ENCODE results near the gene KRTAP5-3.
"Not testable (repeated sequence)": the region's sequence is repeated elsewhere in the genome, so short reads cannot be mapped to it uniquely, and the experiment has no call there.

Gene KRTAP5-3, protein sequence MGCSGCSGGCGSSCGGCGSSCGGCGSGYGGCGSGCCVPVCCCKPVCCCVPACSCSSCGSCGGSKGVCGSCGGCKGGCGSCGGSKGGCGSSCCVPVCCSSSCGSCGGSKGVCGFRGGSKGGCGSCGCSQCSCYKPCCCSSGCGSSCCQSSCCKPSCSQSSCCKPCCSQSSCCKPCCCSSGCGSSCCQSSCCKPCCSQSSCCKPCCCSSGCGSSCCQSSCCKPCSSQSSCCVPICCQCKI

DNA sequence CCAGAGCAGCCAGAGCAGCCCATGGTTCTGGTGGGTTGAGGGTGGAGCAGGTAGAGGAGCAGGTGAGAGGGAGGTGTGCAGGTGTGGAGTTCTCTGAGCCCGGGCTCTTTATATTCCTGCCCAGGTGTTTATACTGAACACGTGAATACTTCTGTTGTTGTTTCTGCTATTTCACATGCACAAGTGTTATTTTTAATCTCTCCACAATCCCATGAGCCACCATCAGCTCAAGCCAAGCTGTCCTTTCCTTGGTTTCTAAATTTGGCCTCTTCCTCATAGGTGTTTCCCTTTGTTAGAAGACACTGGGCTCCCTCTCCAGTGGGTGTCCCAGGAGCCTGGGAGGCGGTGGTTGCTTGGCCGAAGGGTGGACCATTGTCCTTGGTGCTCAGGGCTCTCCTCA, at the start of gene KRTAP5-3:
KRTAP5-3 (minus strand) TSS at position 101 of the 400 bp plus-strand sequence; CDS start at position 23, 78 bp downstream.
- DNase-seq (ENCODE audit: low spot score) = no peak

DNA sequence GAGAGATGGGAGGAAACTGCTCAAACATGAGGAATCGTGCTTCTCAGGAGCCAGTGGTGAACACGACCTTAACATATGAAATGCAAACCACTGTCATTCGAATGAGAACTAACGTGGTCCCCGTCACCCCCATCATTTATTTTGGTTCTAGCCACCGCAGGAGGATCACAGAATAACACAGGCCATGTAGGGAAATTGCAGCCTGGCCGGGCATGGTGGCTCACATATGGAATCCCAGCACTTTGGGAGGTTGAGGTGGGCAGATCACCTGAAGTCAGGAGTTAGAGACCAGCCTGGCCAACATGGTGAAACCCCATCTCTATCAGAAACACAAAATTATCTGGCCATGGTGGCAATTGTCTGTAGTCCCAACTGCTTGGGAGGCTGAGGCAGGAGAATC, 48.4 kb upstream of the KRTAP5-3 start:
- DNase-seq (ENCODE audit: low spot score) = no peak

DNA sequence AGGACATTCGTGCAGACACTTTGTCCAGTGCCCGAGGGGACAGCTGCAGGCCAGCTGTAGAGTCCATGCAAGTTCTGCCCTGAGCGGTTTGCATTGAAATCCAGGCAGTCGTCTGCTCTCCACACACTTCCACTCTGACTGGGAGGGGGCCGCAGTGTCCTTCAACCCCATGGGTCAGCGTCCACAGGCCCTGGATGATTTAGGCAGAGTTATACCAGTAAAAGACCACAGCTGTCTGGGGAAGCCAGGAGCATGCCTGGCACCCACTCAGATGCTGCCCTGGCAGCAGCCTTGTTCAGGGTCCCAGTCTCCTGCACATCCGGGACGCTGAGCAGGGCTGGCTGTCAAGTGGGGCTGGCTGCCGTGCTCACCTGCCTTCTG, 47.8 kb upstream of the KRTAP5-3 start:
- no peak for DNase-seq (ENCODE audit: low spot score)

DNA sequence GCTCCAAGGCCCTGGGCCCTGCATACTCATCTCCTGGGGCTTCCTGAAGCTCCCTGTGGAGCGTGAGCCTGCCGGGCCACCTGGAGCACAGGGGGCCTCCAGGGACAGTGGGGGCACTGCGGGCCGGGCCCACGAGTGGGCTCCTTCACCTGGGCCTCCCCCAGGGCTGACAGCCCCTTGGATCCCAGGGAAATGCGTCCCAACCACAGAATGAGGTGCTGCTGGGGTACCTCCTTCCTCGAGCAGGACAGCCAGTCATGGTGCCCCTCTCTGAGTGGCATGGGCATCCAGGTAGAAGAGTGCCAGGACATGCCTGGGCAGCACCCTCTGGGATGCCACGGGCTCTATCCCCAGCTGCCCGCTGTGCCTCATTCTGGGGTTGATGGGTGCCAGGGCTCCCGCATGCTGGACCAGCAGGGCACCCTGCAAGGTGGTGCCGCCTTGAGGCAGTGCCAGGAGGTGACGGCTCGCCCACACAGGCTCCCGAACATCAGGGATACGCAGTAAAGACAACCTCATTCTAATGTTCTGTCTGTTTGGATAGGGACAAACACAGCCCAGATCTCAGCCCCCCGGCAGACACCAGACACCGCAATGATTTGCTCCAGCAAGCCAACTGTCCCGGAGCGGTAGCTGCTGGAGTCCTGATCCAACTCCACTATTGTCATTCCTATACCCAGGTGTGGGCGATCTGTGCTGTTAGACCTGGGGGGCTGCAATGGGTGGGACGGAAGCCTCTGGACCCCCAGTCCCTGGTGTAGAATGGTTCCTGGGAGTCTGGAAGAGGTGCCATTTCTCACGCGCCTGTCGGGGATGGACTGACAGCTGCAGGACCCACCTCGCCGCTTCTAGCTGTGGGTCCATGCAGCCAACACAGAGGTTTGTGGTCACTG, 47.2 kb upstream of the KRTAP5-3 start:
- DNase-seq (ENCODE audit: low spot score) = no peak

DNA sequence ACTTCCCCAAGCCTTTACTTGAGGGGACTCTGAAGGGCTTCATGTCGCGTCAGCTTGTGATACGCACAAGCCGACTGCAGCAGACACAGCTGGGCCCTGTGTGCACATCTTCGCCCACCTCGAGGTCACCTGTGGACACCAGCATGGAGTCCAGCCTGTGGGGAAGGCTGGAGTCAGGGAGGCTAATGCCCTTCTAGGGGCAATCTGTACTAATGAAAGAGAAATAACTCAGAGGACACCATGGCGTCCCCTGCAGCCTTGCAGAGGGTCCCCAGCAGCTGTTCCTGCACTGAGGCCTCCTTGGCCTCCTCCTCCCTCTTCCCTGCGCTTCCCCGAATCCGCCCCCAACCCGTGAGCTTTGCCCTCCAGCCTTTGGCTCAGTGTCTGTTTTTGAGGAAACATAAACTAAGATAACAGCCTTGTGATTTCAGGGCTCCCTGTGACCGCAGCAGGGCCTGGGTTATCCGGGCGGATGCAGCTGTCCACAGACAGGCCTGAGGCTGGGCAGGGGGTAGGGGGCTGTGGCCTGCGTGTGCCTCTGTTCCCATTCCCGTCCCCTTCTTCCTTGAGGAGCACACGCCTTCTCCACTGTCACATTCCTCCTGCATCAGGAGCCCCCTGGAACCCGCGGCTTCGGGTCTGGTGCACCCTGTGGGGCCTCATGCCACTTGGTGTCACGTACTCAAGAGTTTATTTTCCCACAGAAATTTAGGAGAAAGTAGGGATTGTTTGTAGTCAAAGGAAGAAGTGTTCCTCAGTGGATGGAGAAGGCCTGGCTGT, 46.3 kb upstream of the KRTAP5-3 start:
- no peak for DNase-seq (ENCODE audit: low spot score)

DNA sequence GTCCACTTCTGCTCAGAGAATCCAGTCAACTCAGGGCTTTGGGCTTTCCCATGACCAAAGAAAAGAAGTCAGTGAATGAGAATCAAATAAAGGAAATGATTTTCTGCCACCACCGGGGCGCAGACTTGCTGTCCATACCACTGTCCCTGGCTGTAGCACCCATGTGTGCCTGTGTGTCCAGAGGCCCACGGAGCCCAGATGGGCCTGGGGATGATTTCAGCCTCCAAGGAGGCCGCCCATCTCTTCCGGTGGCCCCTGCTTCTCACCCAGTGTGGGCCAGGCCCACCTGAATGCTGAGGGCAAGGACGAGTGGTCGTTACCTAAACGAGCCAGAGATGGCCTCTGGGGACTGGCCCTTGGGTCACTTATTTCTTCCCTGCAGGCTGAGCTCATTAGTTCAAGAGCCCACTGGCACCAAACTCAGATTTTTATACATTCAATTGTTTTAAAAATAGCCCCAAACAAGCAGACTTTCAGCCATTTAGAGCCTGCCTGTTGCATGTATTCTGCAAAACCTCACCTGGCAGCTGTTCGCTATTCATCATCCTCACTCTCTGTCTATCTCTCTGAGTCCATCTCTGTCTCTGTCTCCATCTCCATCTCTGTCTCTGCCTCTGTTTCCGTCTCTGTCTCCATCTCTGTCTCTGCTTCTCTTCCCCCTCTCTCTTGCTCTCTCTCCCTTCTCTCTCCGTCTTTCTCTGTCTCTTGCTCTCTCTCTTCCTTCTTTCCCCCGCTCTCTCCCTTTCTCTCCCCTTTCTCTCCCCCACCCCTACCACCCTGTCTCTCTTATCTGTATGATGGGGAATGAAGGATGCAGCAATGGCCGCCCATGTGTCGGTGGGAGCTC, 45.5 kb upstream of the KRTAP5-3 start:
- no peak for DNase-seq (ENCODE audit: low spot score)

DNA sequence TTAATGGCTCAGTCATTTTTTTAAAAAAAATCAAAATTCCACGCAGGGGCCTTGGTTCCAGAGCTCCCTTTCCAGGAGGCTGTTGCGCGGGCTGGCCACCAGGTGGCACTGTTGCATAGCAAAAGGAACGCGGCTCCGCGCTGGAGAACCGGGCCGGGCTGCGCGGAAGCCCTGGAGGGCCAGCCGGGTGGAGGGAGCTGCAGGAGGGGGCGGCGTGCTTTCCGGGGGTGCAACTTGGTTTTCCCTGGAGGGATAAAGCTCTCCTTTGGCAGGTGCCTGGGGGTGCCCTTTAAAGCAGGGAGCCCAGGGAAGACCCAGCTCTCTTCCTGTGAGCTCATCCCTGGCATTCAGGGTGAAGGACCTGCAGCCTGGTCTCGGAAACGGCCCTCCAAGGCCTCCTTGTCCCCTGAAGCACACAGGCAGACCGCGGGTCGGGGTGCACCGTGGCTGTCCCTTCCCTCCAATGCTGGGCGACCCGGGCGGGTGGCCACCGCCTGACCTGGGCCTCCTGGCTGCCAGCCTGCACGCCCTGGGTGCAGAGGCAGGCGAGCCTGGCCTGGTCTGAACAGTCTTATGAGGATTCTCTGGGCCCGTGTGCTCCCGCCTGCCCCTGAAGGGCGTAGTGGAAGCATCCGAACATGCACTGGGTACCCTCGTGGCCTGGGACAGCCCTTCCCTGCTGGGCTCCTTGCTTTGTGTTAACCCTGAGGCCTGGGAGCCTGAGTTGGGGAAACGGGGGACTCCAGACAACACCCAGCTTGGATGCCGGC, 44.7 kb upstream of the KRTAP5-3 start:
- DNase-seq (ENCODE audit: low spot score) = peak; percentile 48

DNA sequence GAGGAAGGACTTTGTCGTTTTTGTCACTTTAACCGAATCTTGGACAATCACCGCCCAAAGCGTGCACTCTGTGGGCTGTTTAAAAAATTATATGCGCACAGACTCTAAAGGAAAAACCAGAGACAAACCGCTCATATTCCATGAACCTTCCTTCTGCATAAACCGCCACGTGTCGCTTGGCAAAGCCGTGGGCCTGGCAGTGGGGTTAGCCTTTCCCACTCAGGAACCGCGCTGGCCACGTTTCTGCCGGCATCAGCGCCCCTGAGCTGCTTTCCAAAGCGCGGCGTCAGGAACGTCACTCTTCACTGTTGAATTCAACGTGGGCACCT, 44.1 kb upstream of the KRTAP5-3 start:
- no peak for DNase-seq (ENCODE audit: low spot score)

DNA sequence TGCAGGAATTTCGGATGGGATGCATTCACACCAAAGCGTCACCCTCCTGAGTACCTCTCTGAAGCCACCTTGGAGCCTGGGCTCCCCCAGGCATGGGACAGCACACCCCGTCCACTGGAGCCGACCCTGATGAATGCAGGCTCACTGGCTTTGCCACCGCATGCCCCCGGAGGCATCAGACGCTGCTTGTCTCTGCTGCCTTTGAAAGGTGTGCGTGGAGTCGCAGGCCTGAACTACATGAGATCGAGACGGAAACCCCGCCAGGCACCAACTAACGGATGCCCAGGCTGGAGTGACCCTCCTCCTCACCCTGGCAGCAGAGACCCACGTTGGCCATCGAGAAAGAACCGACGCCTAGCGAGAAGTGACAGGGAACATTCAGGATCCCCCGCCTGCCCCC, 43.8 kb upstream of the KRTAP5-3 start:
- no peak for DNase-seq (ENCODE audit: low spot score)

DNA sequence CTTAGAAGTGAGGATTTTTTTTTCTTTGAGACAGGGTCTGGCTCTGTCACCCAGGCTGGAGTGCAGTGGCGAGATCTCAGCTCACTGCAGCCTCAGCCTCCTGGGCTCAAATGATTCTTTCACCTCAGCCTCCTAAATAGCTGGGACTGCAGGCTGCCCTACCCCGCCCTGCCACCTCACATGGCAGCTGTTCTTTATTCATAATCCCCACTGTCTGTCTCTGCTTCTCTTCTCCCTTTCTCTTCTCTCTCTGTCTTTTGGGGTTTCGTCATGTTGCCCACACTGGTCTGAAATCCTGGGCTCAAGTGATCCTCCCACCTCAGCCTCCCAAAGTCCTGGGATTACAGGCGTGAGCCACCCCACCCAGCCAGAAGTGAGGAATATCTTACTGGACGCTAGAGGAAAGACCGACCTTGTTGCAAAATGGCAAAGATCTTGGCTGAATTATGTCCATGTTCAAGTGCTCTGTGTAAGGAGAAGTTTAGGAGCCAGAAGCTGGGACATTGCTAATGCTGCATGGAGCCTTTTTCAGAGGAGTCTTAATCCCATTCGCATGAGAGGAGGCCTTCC, 43.2 kb upstream of the KRTAP5-3 start:
- DNase-seq (ENCODE audit: low spot score) = no peak

DNA sequence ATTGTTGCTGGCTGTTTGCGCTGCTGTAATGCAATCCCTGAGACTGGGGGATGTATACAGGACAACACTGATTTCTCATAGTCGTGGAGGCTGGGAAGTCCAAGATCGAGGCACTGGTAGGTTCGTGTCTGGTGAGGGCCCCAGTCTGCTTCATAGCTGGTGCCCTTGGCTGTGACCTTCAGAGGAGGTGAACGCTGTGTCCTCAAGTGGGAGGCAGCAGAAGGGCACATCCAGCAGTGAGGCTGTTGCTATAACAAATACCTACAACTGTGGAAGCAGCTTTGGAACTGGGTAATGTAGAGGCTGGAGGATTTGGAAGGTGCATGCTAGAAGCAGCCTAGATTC, 42.6 kb upstream of the KRTAP5-3 start:
- no peak for DNase-seq (ENCODE audit: low spot score)

DNA sequence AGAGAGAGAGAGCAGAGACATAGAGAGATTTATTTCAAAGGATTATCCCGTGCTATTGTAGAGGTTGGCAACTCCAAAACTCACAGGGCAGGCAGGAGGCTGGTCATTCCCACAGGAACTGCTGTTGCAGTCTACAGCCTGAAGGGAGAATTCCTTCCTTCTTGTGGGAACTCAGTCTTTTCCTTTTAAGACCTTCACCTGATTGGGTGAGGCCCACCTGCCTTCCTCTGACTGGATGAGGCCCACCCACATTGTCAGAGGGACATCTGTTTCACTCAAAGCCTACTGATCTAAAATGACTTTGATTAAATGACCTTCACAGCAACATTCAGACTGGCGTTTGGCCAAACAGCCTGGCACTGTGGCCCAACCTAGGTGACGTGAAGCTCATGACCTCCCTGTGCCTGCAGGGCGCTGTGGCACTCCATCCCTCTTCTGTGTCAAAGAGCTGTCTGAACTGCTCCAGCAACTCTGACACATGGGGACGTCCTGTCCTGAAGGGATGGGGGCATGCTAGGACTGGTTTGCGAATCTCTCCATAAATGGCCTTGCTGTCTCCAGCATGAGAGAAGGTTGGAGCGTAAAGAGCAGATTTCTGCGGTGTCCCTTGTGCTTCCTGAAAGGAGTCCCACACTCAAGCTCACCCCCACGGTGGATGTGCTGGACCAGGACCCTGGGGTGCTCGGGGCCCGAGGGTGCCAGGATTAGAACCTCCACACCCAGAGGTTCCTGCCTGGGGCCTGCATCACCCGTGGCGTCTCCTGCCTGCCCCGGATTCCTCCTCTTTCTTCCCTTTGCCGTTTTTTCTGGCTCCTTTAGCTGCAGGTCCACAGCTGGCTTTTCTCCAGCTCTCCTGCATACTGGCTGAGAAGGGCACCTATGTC, 42.0 kb upstream of the KRTAP5-3 start:
- no peak for DNase-seq (ENCODE audit: low spot score)

DNA sequence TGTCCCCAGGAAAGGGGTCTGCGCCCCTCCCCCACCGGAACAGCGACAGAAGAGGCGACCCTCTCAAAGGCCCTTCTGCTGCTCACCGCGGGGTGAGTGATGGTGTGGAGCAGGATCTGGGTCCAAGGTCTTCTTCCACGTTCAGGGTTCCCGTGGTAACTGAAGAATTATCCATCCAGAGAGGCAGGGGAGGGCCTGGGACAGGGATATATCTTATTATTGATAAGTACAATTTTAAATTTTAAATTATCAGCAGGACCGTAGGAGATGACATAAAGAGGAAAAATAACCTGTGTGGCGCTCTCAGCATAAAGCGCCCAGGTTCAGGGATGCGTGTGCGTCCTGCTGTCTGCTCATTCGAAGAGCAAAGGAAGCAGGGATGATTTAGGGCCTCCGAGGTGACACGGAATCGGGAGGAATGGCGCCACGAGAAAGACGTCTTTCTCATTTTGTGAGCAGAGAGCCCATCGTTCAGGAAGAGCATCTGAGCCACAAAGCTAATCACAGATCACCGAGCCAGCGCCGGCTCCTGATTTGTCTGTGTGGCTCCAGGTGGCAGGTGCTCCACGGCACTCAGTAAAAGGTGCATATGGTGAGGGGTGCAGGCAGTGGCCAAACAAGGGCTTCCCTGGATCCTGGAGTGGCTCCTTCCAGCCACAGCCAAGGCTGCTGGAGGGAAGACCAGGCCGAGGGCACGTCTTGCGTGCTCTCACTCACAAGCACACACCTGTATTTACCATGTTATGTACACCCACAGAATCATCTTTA, 40.6 kb upstream of the KRTAP5-3 start:
- no peak for DNase-seq (ENCODE audit: low spot score)

DNA sequence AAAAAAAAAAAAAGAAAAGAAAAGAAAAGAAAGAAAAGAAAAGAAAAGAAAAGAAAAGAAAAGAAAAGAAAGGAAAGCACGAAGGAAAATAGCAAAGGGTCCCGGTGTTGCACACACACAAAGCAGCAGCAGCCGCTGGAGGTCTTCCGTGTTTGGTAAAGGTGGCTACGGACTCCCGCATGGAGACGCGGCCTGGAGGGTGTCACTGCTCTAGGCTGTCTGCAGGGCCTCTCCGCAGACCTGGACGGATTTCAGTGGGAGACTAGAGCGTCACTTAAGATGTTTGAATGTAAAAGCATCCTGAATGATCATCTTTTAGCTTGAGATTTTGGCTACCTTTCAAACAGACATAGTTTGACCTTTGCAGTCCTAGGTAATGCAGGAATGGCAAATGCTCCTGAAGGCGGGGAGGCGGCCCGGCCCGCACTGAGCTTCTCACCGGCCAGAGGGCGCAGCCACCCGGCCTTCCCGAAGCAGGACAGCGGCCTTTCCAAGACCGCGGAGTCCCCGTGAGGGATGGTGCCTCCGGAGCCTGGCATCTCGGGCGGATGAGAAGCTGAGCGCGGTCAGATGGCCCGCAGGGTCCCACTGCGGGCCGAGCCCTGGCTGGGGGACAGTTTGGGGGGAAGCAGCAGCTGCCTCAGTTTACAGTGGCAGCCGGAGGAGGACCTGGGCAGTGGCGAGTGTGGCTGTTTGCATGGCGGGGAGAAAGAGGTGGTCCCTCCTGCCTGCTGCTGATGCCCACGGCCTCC, 39.8 kb upstream of the KRTAP5-3 start:
- DNase-seq (ENCODE audit: low spot score) = no peak

DNA sequence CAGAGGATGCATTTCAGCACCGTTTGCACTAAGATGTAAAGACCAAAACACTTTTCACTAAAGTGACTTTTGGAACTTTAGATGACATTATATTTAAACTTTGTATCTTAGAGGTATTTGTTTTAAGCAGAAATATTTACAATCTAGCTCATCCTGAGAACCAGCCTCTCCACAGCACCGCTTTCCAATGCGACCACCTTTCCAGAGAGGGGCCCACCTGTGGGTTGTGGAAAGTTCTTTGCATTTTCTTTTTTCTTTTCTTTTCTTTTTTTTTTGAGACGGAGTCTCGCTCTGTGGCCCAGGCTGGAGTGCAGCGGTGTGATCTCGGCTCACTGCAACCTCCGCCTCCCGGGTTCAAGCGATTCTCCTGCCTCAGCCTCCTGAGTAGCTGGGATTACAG, 38.3 kb upstream of the KRTAP5-3 start:
- not testable (repeated sequence) for DNase-seq (ENCODE audit: low spot score)

DNA sequence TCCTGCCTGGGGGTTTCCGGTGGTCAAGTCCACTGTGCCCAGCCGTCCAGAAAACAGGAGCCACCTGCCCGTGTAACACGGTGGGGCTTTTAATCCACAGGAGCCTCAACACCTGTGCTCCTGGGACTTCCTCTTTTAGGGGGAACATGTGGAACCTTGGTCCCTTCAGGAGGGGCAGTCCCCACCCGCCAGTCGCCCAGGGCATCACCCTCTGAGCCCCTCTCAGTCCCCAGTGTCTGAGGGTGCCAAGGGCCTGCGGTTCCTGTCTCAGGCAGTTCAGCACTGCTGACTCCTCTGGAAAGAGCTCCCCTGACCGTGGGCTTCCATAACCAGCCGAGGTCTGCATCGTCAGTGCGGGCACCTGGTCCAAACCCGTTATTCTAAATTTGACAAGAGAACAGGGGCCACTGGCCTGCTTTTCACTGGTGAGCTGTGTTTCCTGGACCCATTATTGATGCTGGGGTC, 37.1 kb upstream of the KRTAP5-3 start:
- no peak for DNase-seq (ENCODE audit: low spot score)

DNA sequence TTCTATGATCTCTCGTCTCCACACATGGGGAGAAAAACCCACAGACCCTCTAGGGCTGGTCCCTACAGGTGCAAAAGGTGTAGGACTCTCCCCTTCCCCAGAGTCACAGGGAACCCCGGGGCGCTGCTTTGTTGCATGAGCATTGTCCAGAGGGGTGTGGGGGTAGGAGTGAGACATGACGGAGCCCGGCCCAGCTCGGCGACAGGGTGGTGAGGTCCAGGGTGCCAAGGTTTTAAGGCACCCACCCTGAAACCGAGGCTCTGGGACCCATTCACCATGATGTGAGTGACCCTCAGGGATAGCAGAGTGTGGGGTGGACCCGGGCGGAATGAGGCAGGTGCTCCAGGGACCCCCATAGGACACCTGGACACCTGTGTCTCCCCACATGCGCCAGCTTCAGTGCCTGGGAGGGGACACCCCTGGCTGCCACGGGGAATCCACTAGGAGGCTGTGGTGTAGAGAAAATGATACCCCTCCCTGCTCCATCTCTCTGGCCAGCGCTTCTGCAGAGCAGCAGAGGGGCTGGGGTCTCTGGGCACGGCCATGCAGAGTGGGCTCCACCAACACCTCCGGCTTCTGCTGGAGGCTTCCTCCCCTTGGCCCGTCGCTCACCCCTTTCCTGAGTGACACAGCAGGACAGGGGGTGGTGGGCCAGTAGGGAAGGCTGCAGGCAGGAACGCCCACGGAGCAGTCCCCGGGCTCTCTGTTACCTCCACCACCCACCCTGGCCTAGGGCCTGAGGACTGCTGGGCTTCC, 36.5 kb upstream of the KRTAP5-3 start:
- DNase-seq (ENCODE audit: low spot score) = no peak
